Stimulated activated CD8-positive, alpha-beta memory T cell treated with anti-CD3 and anti-CD28 coated beads, Interleukin-4, amount 100 ng/mL, for 24 hours (primary cell): ENCODE results near the gene TNFRSF19.

Experiments used
- DNase-seq: peaks from one replicate; pipeline ENCODE4 v3.0.0-alpha.2; 2020; ENCODE audit warnings: low read depth

The TNFRSF19 gene

GRCh38 chr13:23605831-23606230 is 35.6 kb downstream of the TNFRSF19 start:
- no peak for DNase-seq

- no peak for DNase-seq
These were observed 37.9 kb downstream of the TNFRSF19 start for GRCh38 chr13:23608138-23608537.

GRCh38 chr13:23608701-23609413 is 38.6 kb downstream of the TNFRSF19 start:
- no peak for DNase-seq

GRCh38 chr13:23609414-23609760 is 39.2 kb downstream of the TNFRSF19 start:
- no peak for DNase-seq

- no peak for DNase-seq
These were observed 39.8 kb downstream of the TNFRSF19 start for GRCh38 chr13:23609874-23610576.

GRCh38 chr13:23610966-23611491 is 40.8 kb downstream of the TNFRSF19 start:
- DNase-seq, result no peak

- DNase-seq, result no peak
These were observed 42.0 kb downstream of the TNFRSF19 start for GRCh38 chr13:23612182-23612581.

GRCh38 chr13:23612731-23613130 is 42.5 kb downstream of the TNFRSF19 start:
- DNase-seq, result no peak

- DNase-seq, result no peak
These were observed 43.4 kb downstream of the TNFRSF19 start for GRCh38 chr13:23613596-23613995.

- no peak for DNase-seq
These were observed 45.3 kb downstream of the TNFRSF19 start for GRCh38 chr13:23615395-23616081.

GRCh38 chr13:23616228-23616627 is 46.0 kb downstream of the TNFRSF19 start:
- no peak for DNase-seq

GRCh38 chr13:23617551-23618024 is 47.4 kb downstream of the TNFRSF19 start:
- no peak for DNase-seq

- no peak for DNase-seq
These were observed 48.1 kb downstream of the TNFRSF19 start for GRCh38 chr13:23618341-23618740.

- no peak for DNase-seq
These were observed 49.0 kb downstream of the TNFRSF19 start for GRCh38 chr13:23619068-23619855.

GRCh38 chr13:23620211-23620610 is 50.0 kb downstream of the TNFRSF19 start:
- no peak for DNase-seq

- DNase-seq, result no peak
These were observed 50.6 kb downstream of the TNFRSF19 start for GRCh38 chr13:23620613-23621315.

- DNase-seq, result no peak
These were observed 51.1 kb downstream of the TNFRSF19 start for GRCh38 chr13:23621316-23621645.

- DNase-seq, result no peak
These were observed 52.8 kb downstream of the TNFRSF19 start for GRCh38 chr13:23622985-23623384.

GRCh38 chr13:23623394-23623793 is 53.2 kb downstream of the TNFRSF19 start:
- no peak for DNase-seq

GRCh38 chr13:23626700-23627099 is 56.5 kb downstream of the TNFRSF19 start:
- no peak for DNase-seq

- DNase-seq, result no peak
These were observed 57.2 kb downstream of the TNFRSF19 start for GRCh38 chr13:23627410-23627809.
